Measurements from ENCODE around the gene VWF.

DNA sequence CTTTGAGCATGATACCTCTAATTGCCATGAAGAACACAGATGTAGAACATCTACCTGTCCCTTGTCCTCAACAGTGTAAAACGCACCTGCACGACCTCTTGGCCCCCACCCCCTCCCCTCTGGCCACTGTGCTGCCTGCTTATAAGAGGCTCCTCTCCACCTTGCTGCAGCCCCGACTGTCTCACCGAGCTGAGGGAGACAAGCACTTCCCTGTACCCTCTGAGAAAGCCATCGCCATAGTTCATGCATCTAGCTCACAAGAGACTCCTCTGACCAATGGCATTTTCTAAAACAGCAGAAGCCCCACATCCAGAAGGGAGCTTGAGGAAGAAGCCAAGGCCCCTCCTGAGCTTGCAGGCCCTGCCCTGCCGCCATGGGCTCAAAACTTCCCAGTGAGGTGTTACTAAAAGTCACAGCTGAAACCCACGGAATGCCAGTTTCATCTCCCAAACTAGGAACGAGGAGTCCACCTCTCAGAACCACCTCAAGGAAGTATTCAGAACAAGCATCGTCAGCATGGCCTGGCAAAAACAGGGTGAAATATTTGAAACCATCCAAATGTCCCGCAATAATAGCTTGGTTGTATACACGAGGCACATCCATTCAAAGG is 157.9 kb downstream of the VWF start:
- TF ChIP-seq, protein P1, sequence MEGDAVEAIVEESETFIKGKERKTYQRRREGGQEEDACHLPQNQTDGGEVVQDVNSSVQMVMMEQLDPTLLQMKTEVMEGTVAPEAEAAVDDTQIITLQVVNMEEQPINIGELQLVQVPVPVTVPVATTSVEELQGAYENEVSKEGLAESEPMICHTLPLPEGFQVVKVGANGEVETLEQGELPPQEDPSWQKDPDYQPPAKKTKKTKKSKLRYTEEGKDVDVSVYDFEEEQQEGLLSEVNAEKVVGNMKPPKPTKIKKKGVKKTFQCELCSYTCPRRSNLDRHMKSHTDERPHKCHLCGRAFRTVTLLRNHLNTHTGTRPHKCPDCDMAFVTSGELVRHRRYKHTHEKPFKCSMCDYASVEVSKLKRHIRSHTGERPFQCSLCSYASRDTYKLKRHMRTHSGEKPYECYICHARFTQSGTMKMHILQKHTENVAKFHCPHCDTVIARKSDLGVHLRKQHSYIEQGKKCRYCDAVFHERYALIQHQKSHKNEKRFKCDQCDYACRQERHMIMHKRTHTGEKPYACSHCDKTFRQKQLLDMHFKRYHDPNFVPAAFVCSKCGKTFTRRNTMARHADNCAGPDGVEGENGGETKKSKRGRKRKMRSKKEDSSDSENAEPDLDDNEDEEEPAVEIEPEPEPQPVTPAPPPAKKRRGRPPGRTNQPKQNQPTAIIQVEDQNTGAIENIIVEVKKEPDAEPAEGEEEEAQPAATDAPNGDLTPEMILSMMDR (IDR thresholded peaks at IDR 0.05) = no peak
- TF ChIP-seq POLR2A (IDR thresholded peaks at IDR 0.05) = no peak
